ENCODE results near the gene PRKCB.

- no peak for TF ChIP-seq CTCF (IDR thresholded peaks at IDR 0.05)
- no peak for TF ChIP-seq POLR2A (IDR thresholded peaks at IDR 0.05)
These were observed 279.1 kb downstream of the PRKCB start for GRCh38 chr16:24114876-24115275.
